NCI-H446 (cell line): Measurements from ENCODE around the gene MTARC2.
"Not testable (repeated sequence)": the region's sequence is repeated elsewhere in the genome, so short reads cannot be mapped to it uniquely, and the experiment has no call there.

Experiments
- DNase-seq, 2 experiments: peaks; one replicate each; lab custom pipeline; 2025; lab: John Stamatoyannopoulos, UW

The MTARC2 gene

DNA sequence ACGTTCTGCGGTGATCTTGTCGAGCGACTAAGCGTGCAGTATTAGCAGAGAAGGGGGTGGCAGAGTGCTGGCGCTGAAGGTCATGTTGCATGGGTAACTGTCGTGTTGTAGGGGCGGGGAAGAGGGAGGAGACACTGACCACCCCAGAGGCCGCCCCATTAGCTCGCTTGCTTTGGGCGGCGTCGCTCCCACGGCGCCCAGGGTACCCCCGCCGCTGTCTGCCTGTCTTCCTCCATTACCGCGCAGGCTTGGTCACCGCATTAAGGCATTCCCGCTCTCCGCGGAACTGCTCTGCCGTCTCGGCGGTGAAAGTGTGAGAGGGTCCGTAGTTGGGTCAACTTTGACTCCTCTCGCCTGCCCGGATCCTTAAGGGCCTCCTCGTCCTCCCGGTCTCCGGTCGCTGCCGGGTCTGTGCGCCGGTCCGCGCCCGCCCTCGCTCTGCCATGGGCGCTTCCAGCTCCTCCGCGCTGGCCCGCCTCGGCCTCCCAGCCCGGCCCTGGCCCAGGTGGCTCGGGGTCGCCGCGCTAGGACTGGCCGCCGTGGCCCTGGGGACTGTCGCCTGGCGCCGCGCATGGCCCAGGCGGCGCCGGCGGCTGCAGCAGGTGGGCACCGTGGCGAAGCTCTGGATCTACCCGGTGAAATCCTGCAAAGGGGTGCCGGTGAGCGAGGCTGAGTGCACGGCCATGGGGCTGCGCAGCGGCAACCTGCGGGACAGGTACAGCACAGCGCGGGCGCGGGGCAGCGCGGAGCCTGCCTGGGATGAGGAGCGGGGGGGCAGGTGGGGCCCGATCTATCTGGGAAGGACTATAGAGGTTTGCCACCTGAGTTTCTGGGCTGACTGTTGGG is at the start of gene MTARC2:
TSS of gene MTARC2 (plus strand) at position 234 of the 846 bp plus-strand sequence. CDS start at position 444, 210 bp downstream.
- peak in 1 of 2 experiments; percentile 50 for DNase-seq

DNA sequence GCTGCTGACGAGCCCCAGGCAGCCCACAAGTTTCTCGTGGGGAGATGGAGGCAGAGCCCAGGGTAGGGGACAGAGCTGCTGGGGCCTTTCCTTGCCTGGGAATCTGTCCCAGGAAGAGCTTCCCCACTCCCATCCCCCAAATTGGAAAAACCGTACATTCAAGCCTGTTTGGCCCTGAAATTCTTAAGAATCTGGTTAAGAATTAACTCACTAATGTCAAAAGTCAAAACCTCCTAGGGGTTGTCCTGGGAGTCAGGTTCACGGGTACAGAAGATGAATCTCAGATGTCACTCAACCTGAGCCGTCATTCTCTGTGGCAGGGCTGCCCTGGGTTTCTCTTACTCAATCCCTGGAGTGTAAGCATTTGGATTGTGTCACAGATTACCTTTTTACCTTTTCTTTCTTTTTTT is 49.5 kb upstream of the MTARC2 start:
- no peak for DNase-seq

DNA sequence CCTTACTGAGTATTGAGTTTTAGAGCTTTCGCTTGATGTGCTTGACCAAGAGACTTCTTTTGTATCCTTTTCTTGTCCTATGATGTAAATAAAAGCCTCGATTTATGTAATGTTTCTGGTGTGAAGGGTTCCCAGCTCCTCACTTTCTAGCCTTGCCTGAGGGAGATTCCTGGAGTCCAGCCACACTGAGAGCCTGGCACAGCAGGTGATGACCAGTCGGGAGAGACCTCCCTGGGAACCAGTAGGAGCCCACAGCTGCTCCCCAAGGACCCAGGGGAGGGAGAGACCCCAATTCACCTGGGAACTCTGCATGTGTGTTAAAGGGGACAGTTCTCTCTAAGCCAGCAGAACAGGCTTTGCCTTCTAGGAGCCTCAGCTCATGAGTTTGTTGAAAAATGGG is 49.1 kb upstream of the MTARC2 start:
- no peak for DNase-seq

DNA sequence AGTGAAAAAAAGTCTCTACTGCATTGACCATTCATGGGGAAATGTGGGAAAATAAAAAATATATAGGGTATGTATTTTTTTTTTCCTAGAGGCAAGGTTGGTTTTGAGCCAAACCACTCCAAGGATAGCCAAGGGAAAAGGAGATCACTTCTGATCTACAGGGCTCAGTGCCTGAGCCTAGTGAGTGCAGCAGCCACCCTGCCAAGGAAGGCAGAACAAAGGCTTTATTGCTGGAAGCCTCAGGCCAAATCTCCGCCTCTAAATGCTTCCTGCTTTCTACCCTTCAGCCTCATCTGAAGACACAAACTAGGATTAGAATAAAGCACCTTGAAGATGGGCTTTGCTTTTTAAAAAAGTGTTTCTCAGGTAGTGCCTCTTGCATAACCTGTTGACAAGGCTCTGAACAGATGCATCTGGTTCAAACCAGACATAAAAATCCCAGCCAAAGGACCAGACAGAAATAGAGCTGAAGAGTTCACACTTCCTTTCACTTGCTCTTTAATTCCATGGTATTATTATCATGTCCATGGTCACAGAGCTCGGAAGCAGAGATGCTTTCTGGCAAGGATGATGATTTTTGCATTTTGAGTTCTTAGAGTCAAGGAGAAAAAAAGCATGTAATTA is 47.5 kb upstream of the MTARC2 start:
- peak in 1 of 2 experiments; percentile 55 for DNase-seq

DNA sequence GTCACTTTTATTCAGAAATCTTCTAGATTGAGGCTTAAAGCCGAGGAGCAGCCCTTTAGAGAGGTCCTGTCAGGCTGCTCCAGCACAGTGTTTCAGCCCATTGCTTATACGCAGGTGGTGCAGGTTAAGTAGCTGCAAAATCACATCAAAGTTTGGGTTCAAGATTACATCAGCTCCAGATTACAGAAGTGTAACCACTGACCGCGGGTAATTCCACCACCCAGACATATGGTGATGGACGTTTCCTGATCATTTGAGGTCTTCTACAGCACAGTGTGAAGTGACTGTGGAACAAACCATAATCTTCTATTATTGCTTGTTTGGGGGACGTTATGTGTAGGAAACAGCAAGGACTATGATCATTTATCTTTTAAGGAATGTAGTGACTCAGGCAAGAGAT is 46.1 kb upstream of the MTARC2 start:
- no peak for DNase-seq

DNA sequence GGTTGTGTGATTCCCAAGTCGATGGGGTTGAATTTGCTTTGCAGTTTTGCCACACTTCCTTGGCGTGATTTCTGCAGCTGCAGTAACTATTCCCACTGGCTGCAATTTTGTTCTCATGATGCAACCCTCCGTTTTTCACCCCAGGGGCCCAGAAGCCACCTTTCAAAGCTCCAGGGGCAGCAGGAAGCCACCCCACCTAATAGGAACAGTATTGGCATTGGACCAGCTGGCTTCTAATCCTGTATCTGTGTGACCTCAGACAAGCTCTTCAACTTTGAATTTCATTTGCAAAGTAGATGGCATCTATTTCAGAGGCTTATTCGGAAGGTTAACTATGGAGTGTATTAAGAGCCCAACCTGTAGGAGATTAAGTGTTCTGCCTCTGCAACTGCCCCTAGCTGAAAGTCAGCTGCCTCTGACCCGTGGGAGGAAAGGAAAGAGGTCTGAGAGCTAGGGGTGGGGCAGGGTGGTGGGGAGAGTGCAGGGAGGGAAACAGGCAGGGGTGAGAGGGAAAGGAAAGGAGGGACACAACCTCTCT is 45.3 kb upstream of the MTARC2 start:
- DNase-seq = no peak

DNA sequence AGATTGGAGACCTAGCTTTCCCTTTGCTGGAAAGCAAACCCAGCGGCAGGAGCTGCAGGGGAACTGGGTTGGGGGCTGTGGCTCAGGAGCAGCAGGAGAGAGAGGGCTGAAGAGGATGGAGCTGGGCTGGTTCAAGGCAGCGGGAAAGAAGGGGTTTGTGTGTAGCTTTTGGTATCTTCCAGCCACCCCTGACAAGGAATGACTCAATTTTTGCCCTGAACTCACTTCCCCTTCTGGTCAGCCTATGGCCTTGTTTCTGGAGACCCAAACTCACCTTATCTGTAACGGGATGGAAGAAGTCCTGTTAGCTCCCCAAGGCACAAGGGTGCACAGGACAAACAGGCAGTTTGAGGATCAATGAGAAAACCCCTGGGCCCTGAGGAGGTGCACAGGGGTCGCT is 44.8 kb upstream of the MTARC2 start:
- DNase-seq = no peak

DNA sequence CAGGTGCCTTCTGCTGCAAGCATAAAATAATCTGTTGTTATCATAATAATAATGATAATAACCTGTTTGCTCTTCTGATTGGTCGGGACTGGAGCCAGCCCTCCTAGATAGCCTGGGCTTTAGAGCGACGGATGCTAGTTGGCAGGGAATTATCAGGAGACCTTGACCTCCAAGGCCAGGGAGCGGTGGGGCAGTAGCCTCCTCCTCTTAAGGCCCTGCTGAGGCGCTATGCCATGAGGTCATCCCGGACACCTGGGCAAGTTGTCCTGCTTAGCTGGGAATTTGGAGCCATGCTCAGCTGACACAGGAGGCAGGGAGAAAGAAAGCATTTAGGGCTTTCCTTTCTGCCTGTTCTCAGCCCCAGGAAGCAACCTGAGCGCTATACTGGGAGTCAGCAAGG is 42.3 kb upstream of the MTARC2 start:
- DNase-seq = no peak

DNA sequence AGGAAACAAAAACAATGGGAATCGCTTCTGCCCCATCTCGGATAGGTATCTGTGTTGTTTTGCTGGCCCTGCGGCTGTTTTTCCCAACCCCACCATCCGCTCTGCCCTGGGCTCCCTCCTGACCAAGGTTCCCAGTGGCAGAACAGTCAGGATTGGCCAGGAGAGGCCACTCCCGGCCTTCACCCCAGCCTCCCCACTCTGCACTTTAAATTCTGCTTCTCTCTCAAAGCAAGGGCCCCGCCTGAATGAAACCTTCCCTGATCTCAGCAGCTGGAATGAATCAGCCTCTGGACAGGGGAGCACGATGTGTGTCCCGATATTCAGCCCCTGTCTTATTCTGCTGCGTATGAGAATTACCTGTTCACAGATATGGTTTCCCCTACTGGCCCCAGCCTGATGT is 41.6 kb upstream of the MTARC2 start:
- DNase-seq = no peak

DNA sequence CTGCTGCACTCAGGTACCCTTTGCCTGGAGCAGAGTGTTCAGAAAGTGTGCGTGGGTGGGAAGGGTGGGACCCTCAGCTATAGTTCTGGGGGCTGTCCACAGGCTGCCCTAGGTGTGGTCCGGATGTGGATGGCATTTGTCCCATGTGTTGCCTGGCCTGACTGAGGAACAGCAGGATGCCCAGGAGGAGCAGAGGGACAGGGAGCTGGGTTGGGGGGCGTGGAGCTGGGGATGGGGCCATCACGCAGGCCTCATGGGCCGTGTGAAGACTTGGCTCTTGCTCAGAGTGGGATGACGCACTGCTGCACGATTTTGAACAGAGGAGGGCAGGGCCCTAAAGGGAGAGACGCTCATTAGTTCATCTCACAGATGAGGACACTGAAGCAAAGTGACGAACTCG is 41.0 kb upstream of the MTARC2 start:
- no peak for DNase-seq

DNA sequence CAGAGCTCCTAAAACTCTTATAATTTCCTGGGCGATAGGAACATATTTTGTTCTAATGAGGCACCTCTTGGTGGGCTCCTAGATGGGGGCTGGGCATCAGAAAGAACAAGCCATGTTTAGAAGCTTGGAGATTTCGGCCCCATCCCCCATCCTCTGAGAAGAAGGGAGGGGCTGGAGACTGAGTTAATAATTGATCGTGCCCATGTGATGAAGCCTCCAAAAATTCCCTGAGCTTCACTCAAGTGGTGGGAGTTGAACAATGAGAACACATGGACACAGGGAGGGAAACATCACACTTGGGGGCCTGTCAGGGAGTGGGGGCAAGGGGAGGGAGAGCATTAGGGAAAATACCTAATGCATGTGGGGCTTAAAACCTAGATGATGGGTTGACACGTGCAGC is 39.9 kb upstream of the MTARC2 start:
- no peak for DNase-seq

DNA sequence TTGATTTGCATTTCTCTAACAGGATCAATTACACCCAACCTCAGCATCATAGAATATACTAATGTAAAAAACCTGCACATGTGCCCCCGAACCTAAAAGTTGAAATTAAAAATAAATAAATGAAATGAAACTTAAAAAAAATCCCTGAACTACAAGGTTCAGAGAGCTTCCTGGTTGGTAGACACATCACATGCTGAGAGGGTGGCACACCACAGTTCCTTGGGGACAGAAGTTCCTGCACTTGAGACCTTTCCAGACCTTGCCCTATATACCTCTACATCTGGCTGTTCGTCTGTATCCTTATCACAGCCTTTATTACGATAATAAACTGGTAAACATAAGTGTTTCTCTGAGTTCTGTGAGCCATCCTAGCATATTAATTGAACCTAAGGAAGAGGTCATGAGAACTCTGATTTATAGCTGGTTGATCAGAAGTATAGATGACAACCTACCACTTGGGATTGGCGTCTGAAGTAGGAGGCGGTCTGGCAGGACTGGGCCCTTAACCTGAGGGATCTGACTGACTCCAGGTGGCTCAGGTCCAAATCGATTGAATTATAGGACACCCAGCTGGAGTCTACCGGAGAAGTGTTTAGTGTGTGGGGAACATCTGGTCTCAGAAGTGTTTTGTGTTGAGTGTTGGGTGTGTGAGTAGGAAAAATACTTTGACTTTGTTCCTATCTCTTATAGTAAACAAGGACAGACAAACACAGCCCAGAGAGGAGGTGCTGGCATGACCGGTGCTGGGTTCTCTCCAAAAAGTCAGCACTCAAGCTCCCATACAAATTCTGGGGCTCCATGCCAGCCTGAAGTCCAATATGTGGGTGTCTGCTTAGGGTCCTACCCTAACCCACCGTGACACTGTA is 39.0 kb upstream of the MTARC2 start:
- DNase-seq = no peak

DNA sequence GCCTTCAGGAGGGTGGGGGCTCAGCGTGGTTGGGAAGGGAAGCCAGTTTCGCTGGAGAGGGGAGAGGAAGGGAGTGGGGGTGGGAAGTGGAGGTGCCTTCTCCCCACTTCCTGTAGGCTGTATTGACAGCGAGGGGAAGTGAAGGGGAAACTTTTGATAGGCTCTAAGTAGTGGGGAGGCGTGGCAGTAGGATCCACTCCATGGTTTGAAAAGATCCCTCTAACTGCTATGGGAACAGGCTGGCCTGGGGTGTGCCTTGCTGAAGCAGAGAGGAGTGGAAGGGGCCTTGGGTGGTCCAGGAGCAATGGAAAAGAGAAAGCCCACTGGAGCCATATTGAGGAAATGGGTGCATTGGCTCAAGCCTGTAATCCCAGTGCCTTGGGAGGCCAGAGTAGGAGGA is 37.8 kb upstream of the MTARC2 start:
- no peak for DNase-seq

DNA sequence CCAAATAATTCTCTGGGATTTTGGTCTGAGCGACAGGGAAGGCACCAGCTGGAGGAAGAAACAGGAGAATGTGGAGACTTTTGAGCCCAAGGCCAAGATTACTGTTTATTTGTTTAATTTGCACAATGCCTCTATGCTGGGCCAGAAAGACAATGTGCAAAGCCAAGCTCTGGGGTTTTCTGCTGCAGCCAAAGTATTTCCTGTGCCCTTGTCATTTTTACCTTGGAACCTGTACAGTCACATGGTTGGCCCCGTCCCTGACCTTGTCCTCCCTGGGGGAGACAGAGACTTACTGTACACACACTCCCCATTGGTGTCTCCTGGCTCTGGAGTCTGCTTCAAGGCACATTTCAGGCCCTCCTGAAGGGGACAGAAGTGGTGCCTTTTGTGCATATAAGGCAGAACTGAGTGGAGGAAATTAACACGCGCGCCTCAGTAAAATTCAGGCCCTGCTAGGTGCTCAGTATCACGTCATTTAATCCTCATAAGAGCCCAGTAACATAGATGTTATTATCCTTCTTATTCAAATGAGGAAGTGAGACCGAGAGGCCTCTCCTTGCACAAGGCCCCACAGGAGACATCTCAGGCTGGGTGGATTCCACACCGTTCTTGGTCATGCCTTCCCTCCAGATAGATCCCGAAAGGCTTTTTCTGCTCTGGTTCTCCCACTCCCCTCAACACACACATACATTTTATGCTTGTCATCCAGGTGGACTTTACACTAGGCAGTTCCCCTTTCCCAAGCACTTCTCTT is 36.9 kb upstream of the MTARC2 start:
- DNase-seq = no peak

DNA sequence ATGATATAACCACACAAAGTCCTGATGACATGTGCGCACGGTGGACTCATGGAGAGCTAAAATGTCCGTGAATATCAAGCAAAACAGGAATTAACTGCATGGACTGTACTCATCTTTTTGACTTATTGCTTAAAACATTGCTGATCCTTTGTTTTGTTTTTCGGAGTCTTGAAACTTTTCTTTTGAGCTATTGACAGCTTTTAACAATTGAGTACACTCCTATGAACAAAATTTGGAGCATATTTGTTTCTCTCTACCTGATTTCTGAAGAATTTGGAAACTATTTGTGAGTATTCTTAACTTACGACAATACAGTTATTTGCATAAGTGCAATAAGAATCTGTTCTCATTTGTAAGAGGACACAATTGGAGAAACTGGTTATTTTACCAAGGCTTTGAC is 32.1 kb upstream of the MTARC2 start:
- DNase-seq = not testable (repeated sequence)

DNA sequence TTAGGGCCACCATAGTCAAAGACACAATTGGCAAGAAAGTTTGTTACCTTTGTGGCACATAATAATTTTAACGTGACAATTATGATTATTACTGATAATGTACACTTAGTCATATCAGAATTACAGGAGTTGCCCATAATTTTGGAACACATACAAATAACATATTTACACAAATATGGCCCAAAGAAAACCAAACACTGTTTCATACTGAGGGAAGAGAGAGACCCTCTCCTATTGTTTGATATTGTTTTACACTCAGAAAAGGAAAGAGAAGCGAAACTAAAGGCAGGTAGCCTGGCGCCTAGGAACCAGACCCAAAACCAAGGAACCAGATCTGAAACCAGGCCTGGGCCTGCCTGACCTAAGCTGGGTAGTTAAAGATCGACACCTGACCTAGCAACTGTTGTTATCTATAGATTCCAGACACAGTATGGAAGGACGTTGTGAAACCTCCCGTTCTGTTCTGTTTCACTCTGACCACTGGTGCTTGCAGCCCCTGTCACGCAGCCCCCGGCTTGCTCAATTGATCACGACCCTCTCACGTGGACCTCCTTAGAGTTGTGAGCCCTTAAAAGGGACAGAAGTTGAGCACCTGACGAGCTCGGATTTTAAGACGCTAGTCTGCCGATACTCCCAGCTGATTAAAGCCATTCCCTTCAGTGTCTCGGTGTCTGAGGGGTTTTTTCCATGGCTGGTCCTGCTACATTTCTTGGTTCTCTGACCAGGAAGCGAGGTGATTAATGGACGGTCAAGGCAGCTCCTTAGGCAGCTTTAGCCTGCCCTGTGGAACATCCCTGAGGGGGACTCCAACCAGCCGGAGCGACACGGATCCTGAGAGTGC is 30.1 kb upstream of the MTARC2 start:
- no peak for DNase-seq

DNA sequence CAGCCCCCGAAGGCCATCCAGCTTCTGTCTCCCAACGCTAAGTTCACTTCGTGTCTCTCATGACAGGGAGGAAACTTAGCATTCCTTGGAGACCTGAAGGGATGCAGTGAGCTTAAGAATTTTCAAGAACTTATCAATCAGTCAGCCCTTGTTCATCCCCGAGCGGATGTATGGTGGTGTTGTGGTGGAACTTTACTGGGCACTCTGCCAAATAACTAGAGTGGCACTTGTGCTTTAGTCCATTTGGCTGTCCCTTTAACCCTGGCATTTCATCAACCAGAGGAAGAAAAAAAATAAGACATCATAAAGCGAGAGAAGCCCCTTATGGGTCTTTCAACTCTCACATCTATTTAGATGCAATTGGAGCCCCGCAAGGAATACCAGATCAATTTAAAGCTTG is 26.9 kb upstream of the MTARC2 start:
- not testable (repeated sequence) for DNase-seq

DNA sequence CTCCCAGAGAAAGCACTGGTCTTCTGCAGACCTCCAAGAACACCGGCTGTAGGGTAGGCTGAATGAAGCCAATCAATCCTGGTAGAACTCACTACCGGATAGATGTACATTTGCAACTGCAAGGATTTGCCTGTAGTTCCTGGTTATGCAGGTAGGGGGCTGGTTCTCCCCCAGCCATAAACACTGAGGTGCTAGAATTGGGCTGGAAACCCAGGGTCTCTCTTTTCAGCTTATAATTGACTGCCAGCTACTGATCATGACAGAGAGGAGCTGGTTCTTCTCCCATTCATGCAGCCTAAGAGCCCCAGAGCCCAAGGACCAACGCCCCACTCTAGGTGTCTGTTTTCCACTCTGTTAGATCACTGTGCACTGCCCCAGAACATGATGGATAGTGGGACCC is 21.5 kb upstream of the MTARC2 start:
- no peak for DNase-seq

DNA sequence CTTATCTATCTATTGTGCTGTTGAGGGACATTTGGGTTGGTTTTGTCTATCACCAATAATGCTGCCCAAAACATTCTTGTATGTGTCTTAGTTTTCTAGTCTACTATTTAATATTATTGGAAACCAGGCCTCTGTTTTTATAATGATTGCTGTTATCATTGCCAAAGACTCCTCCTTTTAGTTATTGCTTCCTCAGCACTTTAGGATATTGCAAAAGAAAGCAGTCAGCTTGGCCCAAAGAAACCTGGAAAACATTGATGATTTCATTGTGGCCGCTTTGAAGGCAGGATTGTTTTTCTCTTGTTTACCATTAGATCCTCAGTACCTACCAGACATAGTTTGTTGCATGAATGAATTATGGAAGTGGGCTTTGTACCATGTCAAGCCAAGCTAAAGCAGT is 20.6 kb upstream of the MTARC2 start:
- DNase-seq = no peak

DNA sequence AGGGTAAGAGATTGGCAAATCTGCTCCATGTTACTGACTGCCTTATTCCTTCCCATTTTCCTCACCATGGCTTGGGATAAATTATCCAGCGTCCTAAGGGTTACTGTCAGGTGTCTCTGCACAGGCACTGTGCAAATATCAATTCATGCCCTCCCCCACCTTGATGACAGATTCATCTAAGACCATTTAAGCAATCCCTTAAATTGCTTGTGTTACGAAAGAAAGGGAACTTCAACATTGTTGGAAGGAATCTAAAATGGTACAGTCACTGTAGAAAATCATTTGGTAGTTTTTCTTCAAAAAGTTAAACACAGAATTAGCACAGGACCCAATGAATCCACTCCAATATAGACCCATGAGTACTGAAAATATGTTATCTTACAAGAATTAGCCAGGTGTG is 17.6 kb upstream of the MTARC2 start:
- no peak for DNase-seq

DNA sequence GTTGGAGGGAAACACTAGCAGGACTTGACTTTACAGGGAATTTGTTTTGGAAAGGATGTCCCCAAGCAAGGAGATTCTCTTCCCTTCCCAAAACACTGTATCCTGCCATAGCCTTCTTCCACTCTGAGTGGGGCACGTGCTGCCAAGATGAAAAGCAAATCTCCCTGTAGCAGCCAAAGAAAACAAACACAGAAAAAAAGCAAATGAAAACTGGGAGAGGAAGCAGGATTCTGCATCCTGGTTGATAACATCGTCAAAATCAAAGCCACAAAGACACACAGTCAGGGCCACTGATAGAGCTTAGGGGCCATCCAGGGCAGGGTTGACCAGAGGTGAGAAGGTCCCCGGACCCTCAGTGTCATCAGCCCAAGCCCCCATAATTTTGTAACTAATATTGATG is 16.0 kb upstream of the MTARC2 start:
- DNase-seq = no peak
